Loucy (cell line): ENCODE data around the gene FAM222A.

Source experiments
- H2AFZ ChIP-seq: fragments of 200-600 bp; sonication (generic); 2 replicates; pipeline ENCODE4 v1.6.0; 2016; ENCODE audit warnings: antibody characterized with exemption, mild to moderate bottlenecking, low read length, moderate library complexity
- H3F3A ChIP-seq: fragments of 200-600 bp; 2 replicates; pipeline ENCODE4 v1.6.0; 2016; ENCODE audit warnings: antibody characterized with exemption, low read depth, mild to moderate bottlenecking
- H3K27me3 ChIP-seq: fragments of 200-600 bp; sonication (generic); 2 replicates; pipeline ENCODE4 v1.6.1; 2014; ENCODE audit warnings: low read length, mild to moderate bottlenecking; ENCODE audit not compliant: insufficient read depth, poor library complexity, severe bottlenecking
- H3K36me3 ChIP-seq: fragments of 200-600 bp; sonication (generic); 2 replicates; pipeline ENCODE4 v1.6.1; 2016; ENCODE audit warnings: low read length; ENCODE audit not compliant: insufficient read depth
- H3K4me1 ChIP-seq: fragments of 200-600 bp; sonication (generic); 2 replicates; pipeline ENCODE4 v1.5.1; 2014; ENCODE audit warnings: low read length, mild to moderate bottlenecking; ENCODE audit not compliant: insufficient read depth, poor library complexity, severe bottlenecking
- H3K4me2 ChIP-seq: fragments of 200-600 bp; sonication (generic); 2 replicates; pipeline ENCODE4 v1.6.0; 2014; ENCODE audit warnings: antibody characterized with exemption, low read length, low read depth, mild to moderate bottlenecking; ENCODE audit not compliant: poor library complexity, severe bottlenecking
- H3K4me3 ChIP-seq: fragments of 200-600 bp; sonication (generic); 2 replicates; pipeline ENCODE4 v1.5.1; 2014; ENCODE audit warnings: low read length, mild to moderate bottlenecking, mixed read lengths; ENCODE audit not compliant: poor library complexity, severe bottlenecking
- H3K79me2 ChIP-seq: fragments of 200-600 bp; sonication (generic); 2 replicates; pipeline ENCODE4 v1.6.1; 2014; ENCODE audit warnings: low read length; ENCODE audit not compliant: insufficient read depth
- H3K9ac ChIP-seq: fragments of 200-600 bp; sonication (generic); 2 replicates; pipeline ENCODE4 v1.6.0; 2014; ENCODE audit warnings: mild to moderate bottlenecking, low read depth, low read length, moderate library complexity; ENCODE audit not compliant: poor library complexity, severe bottlenecking
- H3K9me2 ChIP-seq: fragments of 200-600 bp; sonication (generic); replicated peaks from 2 replicates; pipeline ENCODE4 v1.6.1; 2016; ENCODE audit warnings: low read depth, low read length, mixed read lengths
- H3K9me3 ChIP-seq: fragments of 200-600 bp; sonication (generic); 2 replicates; pipeline ENCODE4 v1.6.1; 2014; ENCODE audit warnings: mild to moderate bottlenecking, antibody characterized with exemption, low read length, low read depth; ENCODE audit not compliant: insufficient read depth
- H4K20me1 ChIP-seq: fragments of 200-600 bp; sonication (generic); 2 replicates; pipeline ENCODE4 v1.6.0; 2014; ENCODE audit warnings: antibody characterized with exemption, low read length, mild to moderate bottlenecking; ENCODE audit not compliant: insufficient read depth, poor library complexity, severe bottlenecking
- CTCF ChIP-seq: fragments of 200-600 bp; sonication (generic); conservative IDR thresholded peaks from 2 replicates; pipeline ENCODE4 v1.5.1; 2014; ENCODE audit warnings: mild to moderate bottlenecking, antibody characterized with exemption, low read length
- EZH2phosphoT487 ChIP-seq: fragments of 200-600 bp; IDR thresholded peaks from 2 replicates; pipeline ENCODE4 v1.6.1; 2018; ENCODE audit warnings: antibody characterized with exemption, mild to moderate bottlenecking, moderate library complexity, borderline replicate concordance

FAM222A gene

GRCh38 chr12:109735825-109736551 is 22.4 kb downstream of the FAM222A start:
- Histone ChIP-seq H3K4me2 (no peak overlapping the region), H3K9me3 (no peaks in the 10 kb centered on the region), H2AFZ (no peak overlapping the region), H3K79me2 (no peaks in the 10 kb centered on the region), H3F3A (no peaks in the 10 kb centered on the region), H4K20me1 (no peaks in the 10 kb centered on the region), H3K27me3 (no peaks in the 10 kb centered on the region), H3K4me1 (no peaks in the 10 kb centered on the region), H3K36me3 (no peaks in the 10 kb centered on the region), H3K4me3 (no peak overlapping the region), H3K9ac (no peak overlapping the region), H3K9me2 (no peaks in the 10 kb centered on the region)
- TF ChIP-seq EZH2phosphoT487, result no peak
- no peak for TF ChIP-seq CTCF

- no peaks in the 10 kb centered on the region for H3K36me3 ChIP-seq
- no peak overlapping the region for H3K4me3 ChIP-seq
- H2AFZ ChIP-seq, result no peak overlapping the region
- no peaks in the 10 kb centered on the region for H3K9me2 ChIP-seq
- no peak for TF ChIP-seq EZH2phosphoT487
- TF ChIP-seq CTCF, result no peak
- no peak overlapping the region for H3K4me2 ChIP-seq
- H3K9ac ChIP-seq, result no peak overlapping the region
- H3K9me3 ChIP-seq, result no peaks in the 10 kb centered on the region
- no peaks in the 10 kb centered on the region for H3K4me1 ChIP-seq
- H3K27me3 ChIP-seq, result no peaks in the 10 kb centered on the region
- H3K79me2 ChIP-seq, result no peaks in the 10 kb centered on the region
- no peaks in the 10 kb centered on the region for H4K20me1 ChIP-seq
- H3F3A ChIP-seq, result no peaks in the 10 kb centered on the region
Observed at GRCh38 chr12:109736552-109737108, 23.0 kb downstream of the FAM222A start.

- no peak overlapping the region for H3K4me3 ChIP-seq
- no peaks in the 10 kb centered on the region for H3K79me2 ChIP-seq
- no peaks in the 10 kb centered on the region for H3K36me3 ChIP-seq
- H3K4me2 ChIP-seq, result no peak overlapping the region
- no peaks in the 10 kb centered on the region for H3K9me3 ChIP-seq
- no peak overlapping the region for H3K9ac ChIP-seq
- H3K27me3 ChIP-seq, result no peaks in the 10 kb centered on the region
- no peak for TF ChIP-seq CTCF
- TF ChIP-seq EZH2phosphoT487, result no peak
- no peaks in the 10 kb centered on the region for H3K4me1 ChIP-seq
- no peaks in the 10 kb centered on the region for H3F3A ChIP-seq
- no peak overlapping the region for H2AFZ ChIP-seq
- no peaks in the 10 kb centered on the region for H3K9me2 ChIP-seq
- H4K20me1 ChIP-seq, result no peaks in the 10 kb centered on the region
Observed at GRCh38 chr12:109737126-109737525, 23.5 kb downstream of the FAM222A start.
